ENCODE data around the gene CARS2.

The CARS2 gene

GRCh38 chr13:110638814-110639806 lies 66.8 kb downstream of the CARS2 start:
- Histone ChIP-seq H2BK15ac (ENCODE audit: low read depth, poor library complexity, severe bottlenecking) (no peak overlapping the region), H3K27ac (ENCODE audit: low read length, poor library complexity, severe bottlenecking) (no peak overlapping the region)
- 93% methylated on average over 39 of the region's 39 CpGs for WGBS

GRCh38 chr13:110638257-110638656 lies 67.7 kb downstream of the CARS2 start:
- DNase-seq, result no peak
- H4K91ac ChIP-seq (ENCODE audit: low read length), result no peak overlapping the region
- H2AK5ac ChIP-seq (ENCODE audit: low read length, severe bottlenecking), result no peak overlapping the region
- H2BK120ac ChIP-seq (ENCODE audit: low read depth, low read length), result no peak overlapping the region
- no peak overlapping the region for H2BK5ac ChIP-seq (ENCODE audit: low read depth, low read length, poor library complexity, severe bottlenecking)
- H3K18ac ChIP-seq (ENCODE audit: low read depth in 1 of 2, low read length in 2 of 2), result no peak overlapping the region
- H4K8ac ChIP-seq (ENCODE audit: low read length), result no peak overlapping the region
- H3K4me1 ChIP-seq (ENCODE audit: control insufficient read depth, insufficient read depth, low read depth, low read length), result peaks cover 29% of the 10 kb centered on the region
- H2BK15ac ChIP-seq (ENCODE audit: low read depth, poor library complexity, severe bottlenecking), result no peak overlapping the region
- H3K4me2 ChIP-seq (ENCODE audit: low read length, poor library complexity, severe bottlenecking), result no peak overlapping the region
- no peak overlapping the region for H2BK12ac ChIP-seq (ENCODE audit: low read length in 2 of 2)
- no peaks in the 10 kb centered on the region for H3K9me3 ChIP-seq (ENCODE audit: control insufficient read depth, low read length)
- WGBS, result 96% methylated on average over 23 of the region's 23 CpGs
- no peak overlapping the region for H3K4me3 ChIP-seq (ENCODE audit: insufficient read depth in 1 of 2, low read depth in 1 of 2, low read length in 2 of 2)
- H3K14ac ChIP-seq (ENCODE audit: low read length in 2 of 2), result no peak overlapping the region
- peaks cover 80 to 94% of the 10 kb centered on the region in 2 experiments for H3K36me3 ChIP-seq (ENCODE audit: control insufficient read depth in 1 of 2, insufficient read depth in 2 of 2, low read depth in 1 of 2, low read length in 2 of 2)
- H3K27ac ChIP-seq (ENCODE audit: low read length, poor library complexity, severe bottlenecking), result no peak overlapping the region
- H2AFZ ChIP-seq (ENCODE audit: low read depth, low read length), result no peak overlapping the region
- no peak overlapping the region for H3K23ac ChIP-seq (ENCODE audit: low read length in 2 of 2)
- peaks cover 43% of the 10 kb centered on the region for H3K79me1 ChIP-seq (replicated peaks; ENCODE audit: low read length, poor library complexity, severe bottlenecking)
- no peak overlapping the region for H3K9ac ChIP-seq (ENCODE audit: low read length)
- H3K27me3 ChIP-seq (ENCODE audit: control insufficient read depth in 1 of 2, insufficient read depth in 1 of 2, low read length in 2 of 2), result no peaks in the 10 kb centered on the region
- no peak overlapping the region for H3K4ac ChIP-seq (ENCODE audit: low read depth in 1 of 2, low read length in 2 of 2)

More at GRCh38 chr13:110638814-110639806, 66.8 kb downstream of the CARS2 start:
- no peaks in the 10 kb centered on the region for H3K27me3 ChIP-seq (ENCODE audit: control insufficient read depth in 1 of 2, insufficient read depth in 1 of 2, low read length in 2 of 2)
- H4K8ac ChIP-seq (ENCODE audit: low read length), result no peak overlapping the region
- H2AFZ ChIP-seq (ENCODE audit: low read depth, low read length), result no peak overlapping the region
- H3K4ac ChIP-seq (ENCODE audit: low read depth in 1 of 2, low read length in 2 of 2), result no peak overlapping the region
- H3K14ac ChIP-seq (ENCODE audit: low read length in 2 of 2), result no peak overlapping the region
- H2BK12ac ChIP-seq (ENCODE audit: low read length in 2 of 2), result no peak overlapping the region
- H2AK5ac ChIP-seq (ENCODE audit: low read length, severe bottlenecking), result no peak overlapping the region
- no peak overlapping the region for H3K23ac ChIP-seq (ENCODE audit: low read length in 2 of 2)
- no peak overlapping the region for H2BK120ac ChIP-seq (ENCODE audit: low read depth, low read length)
- H3K4me1 ChIP-seq (ENCODE audit: control insufficient read depth, insufficient read depth, low read depth, low read length), result peaks cover 31% of the 10 kb centered on the region
- peaks cover 47% of the 10 kb centered on the region for H3K79me1 ChIP-seq (replicated peaks; ENCODE audit: low read length, poor library complexity, severe bottlenecking)
- H3K9ac ChIP-seq (ENCODE audit: low read length), result no peak overlapping the region
- H4K91ac ChIP-seq (ENCODE audit: low read length), result no peak overlapping the region
- no peak overlapping the region for H3K4me3 ChIP-seq (ENCODE audit: insufficient read depth in 1 of 2, low read depth in 1 of 2, low read length in 2 of 2)
- DNase-seq, result no peak
- no peak overlapping the region for H3K4me2 ChIP-seq (ENCODE audit: low read length, poor library complexity, severe bottlenecking)
- H3K18ac ChIP-seq (ENCODE audit: low read depth in 1 of 2, low read length in 2 of 2), result no peak overlapping the region
- no peak overlapping the region for H2BK5ac ChIP-seq (ENCODE audit: low read depth, low read length, poor library complexity, severe bottlenecking)
- H3K36me3 ChIP-seq (ENCODE audit: control insufficient read depth in 1 of 2, insufficient read depth in 2 of 2, low read depth in 1 of 2, low read length in 2 of 2), result peaks cover 85 to 99% of the 10 kb centered on the region in 2 experiments
- no peaks in the 10 kb centered on the region for H3K9me3 ChIP-seq (ENCODE audit: control insufficient read depth, low read length)

- no peak overlapping the region for H2AK5ac ChIP-seq (ENCODE audit: low read length, severe bottlenecking)
- H2BK12ac ChIP-seq (ENCODE audit: low read length in 2 of 2), result no peak overlapping the region
- peaks cover 29% of the 10 kb centered on the region for H3K4me1 ChIP-seq (ENCODE audit: control insufficient read depth, insufficient read depth, low read depth, low read length)
- no peak overlapping the region for H2BK5ac ChIP-seq (ENCODE audit: low read depth, low read length, poor library complexity, severe bottlenecking)
- WGBS, result 89% methylated on average over 6 of the region's 6 CpGs
- H2AFZ ChIP-seq (ENCODE audit: low read depth, low read length), result no peak overlapping the region
- H3K14ac ChIP-seq (ENCODE audit: low read length in 2 of 2), result no peak overlapping the region
- H3K9ac ChIP-seq (ENCODE audit: low read length), result no peak overlapping the region
- H3K4me3 ChIP-seq (ENCODE audit: insufficient read depth in 1 of 2, low read depth in 1 of 2, low read length in 2 of 2), result no peak overlapping the region
- no peak overlapping the region for H3K4me2 ChIP-seq (ENCODE audit: low read length, poor library complexity, severe bottlenecking)
- H4K91ac ChIP-seq (ENCODE audit: low read length), result no peak overlapping the region
- peaks cover 77 to 89% of the 10 kb centered on the region in 2 experiments for H3K36me3 ChIP-seq (ENCODE audit: control insufficient read depth in 1 of 2, insufficient read depth in 2 of 2, low read depth in 1 of 2, low read length in 2 of 2)
- no peak overlapping the region for H3K27ac ChIP-seq (ENCODE audit: low read length, poor library complexity, severe bottlenecking)
- H3K9me3 ChIP-seq (ENCODE audit: control insufficient read depth, low read length), result no peaks in the 10 kb centered on the region
- DNase-seq, result no peak
- no peak overlapping the region for H3K4ac ChIP-seq (ENCODE audit: low read depth in 1 of 2, low read length in 2 of 2)
- no peak overlapping the region for H3K18ac ChIP-seq (ENCODE audit: low read depth in 1 of 2, low read length in 2 of 2)
- H2BK15ac ChIP-seq (ENCODE audit: low read depth, poor library complexity, severe bottlenecking), result no peak overlapping the region
- no peaks in the 10 kb centered on the region for H3K27me3 ChIP-seq (ENCODE audit: control insufficient read depth in 1 of 2, insufficient read depth in 1 of 2, low read length in 2 of 2)
- H2BK120ac ChIP-seq (ENCODE audit: low read depth, low read length), result no peak overlapping the region
- H3K79me1 ChIP-seq (replicated peaks; ENCODE audit: low read length, poor library complexity, severe bottlenecking), result peaks cover 39% of the 10 kb centered on the region
- H3K23ac ChIP-seq (ENCODE audit: low read length in 2 of 2), result no peak overlapping the region
- H4K8ac ChIP-seq (ENCODE audit: low read length), result no peak overlapping the region
These were observed 68.2 kb downstream of the CARS2 start for GRCh38 chr13:110637747-110638146.

GRCh38 chr13:110637275-110637674 lies 68.6 kb downstream of the CARS2 start:
- H3K4ac ChIP-seq (ENCODE audit: low read depth in 1 of 2, low read length in 2 of 2), result no peak overlapping the region
- no peak overlapping the region for H2BK15ac ChIP-seq (ENCODE audit: low read depth, poor library complexity, severe bottlenecking)
- no peak overlapping the region for H3K18ac ChIP-seq (ENCODE audit: low read depth in 1 of 2, low read length in 2 of 2)
- DNase-seq, result no peak
- no peak overlapping the region for H2BK5ac ChIP-seq (ENCODE audit: low read depth, low read length, poor library complexity, severe bottlenecking)
- no peak overlapping the region for H4K8ac ChIP-seq (ENCODE audit: low read length)
- peaks cover 72 to 84% of the 10 kb centered on the region in 2 experiments for H3K36me3 ChIP-seq (ENCODE audit: control insufficient read depth in 1 of 2, insufficient read depth in 2 of 2, low read depth in 1 of 2, low read length in 2 of 2)
- H3K27ac ChIP-seq (ENCODE audit: low read length, poor library complexity, severe bottlenecking), result no peak overlapping the region
- no peaks in the 10 kb centered on the region for H3K27me3 ChIP-seq (ENCODE audit: control insufficient read depth in 1 of 2, insufficient read depth in 1 of 2, low read length in 2 of 2)
- 95% methylated on average over 5 of the region's 6 CpGs for WGBS
- H3K9ac ChIP-seq (ENCODE audit: low read length), result no peak overlapping the region
- no peak overlapping the region for H2BK120ac ChIP-seq (ENCODE audit: low read depth, low read length)
- no peak overlapping the region for H4K91ac ChIP-seq (ENCODE audit: low read length)
- H3K79me1 ChIP-seq (replicated peaks; ENCODE audit: low read length, poor library complexity, severe bottlenecking), result peaks cover 34% of the 10 kb centered on the region
- no peak overlapping the region for H2AK5ac ChIP-seq (ENCODE audit: low read length, severe bottlenecking)
- H3K4me1 ChIP-seq (ENCODE audit: control insufficient read depth, insufficient read depth, low read depth, low read length), result peaks cover 29% of the 10 kb centered on the region
- H3K4me2 ChIP-seq (ENCODE audit: low read length, poor library complexity, severe bottlenecking), result no peak overlapping the region
- H2BK12ac ChIP-seq (ENCODE audit: low read length in 2 of 2), result no peak overlapping the region
- no peaks in the 10 kb centered on the region for H3K9me3 ChIP-seq (ENCODE audit: control insufficient read depth, low read length)
- no peak overlapping the region for H2AFZ ChIP-seq (ENCODE audit: low read depth, low read length)
- no peak overlapping the region for H3K14ac ChIP-seq (ENCODE audit: low read length in 2 of 2)
- H3K23ac ChIP-seq (ENCODE audit: low read length in 2 of 2), result no peak overlapping the region
- H3K4me3 ChIP-seq (ENCODE audit: insufficient read depth in 1 of 2, low read depth in 1 of 2, low read length in 2 of 2), result no peak overlapping the region
